H9 (cell line): ENCODE data around the gene DUOX1. TPM values are rescaled to one million over a fixed set of nuclear protein-coding genes. Genes with fewer than 3 reads are reported as not detected.

ENCODE experiments used
- DNase-seq: peaks from one replicate; pipeline ENCODE4 v3.0.0-alpha.2; 2017
- H2AFZ ChIP-seq: one replicate; pipeline ENCODE4 v1.6.1; 2013; ENCODE audit warnings: mild to moderate bottlenecking, low read length, control low read depth, moderate library complexity
- H2AK5ac ChIP-seq: 2 replicates; pipeline ENCODE4 v1.6.1; 2013; ENCODE audit warnings: low read length, control low read depth, mixed read lengths; ENCODE audit not compliant: insufficient read length
- H2BK120ac ChIP-seq: one replicate; pipeline ENCODE4 v1.6.1; 2013; ENCODE audit warnings: low read depth, mild to moderate bottlenecking, low read length, control low read depth, inconsistent platforms; ENCODE audit not compliant: poor library complexity, severe bottlenecking
- H2BK12ac ChIP-seq: 2 replicates; pipeline ENCODE4 v1.6.1; 2013; ENCODE audit warnings: low read length, control low read depth, mixed read lengths, low read depth; ENCODE audit not compliant: insufficient read length
- H2BK15ac ChIP-seq: 2 replicates; pipeline ENCODE4 v1.6.1; 2013; ENCODE audit warnings: low read depth, low read length, control low read depth
- H2BK20ac ChIP-seq: one replicate; pipeline ENCODE4 v1.6.1; 2013; ENCODE audit warnings: low read depth, mild to moderate bottlenecking, low read length, control low read depth, inconsistent platforms; ENCODE audit not compliant: poor library complexity, severe bottlenecking
- H2BK5ac ChIP-seq: 2 replicates; pipeline ENCODE4 v1.6.1; 2013; ENCODE audit warnings: low read length, control low read depth, mixed read lengths; ENCODE audit not compliant: insufficient read length
- H3K14ac ChIP-seq: 2 replicates; pipeline ENCODE4 v1.6.1; 2013; ENCODE audit warnings: low read length, control low read depth; ENCODE audit not compliant: insufficient read depth
- H3K18ac ChIP-seq: 2 replicates; pipeline ENCODE4 v1.6.1; 2013; ENCODE audit warnings: low read depth, mild to moderate bottlenecking, mixed read lengths, low read length, control low read depth; ENCODE audit not compliant: insufficient read length
- H3K23ac ChIP-seq: 2 replicates; pipeline ENCODE4 v1.6.1; 2013; ENCODE audit warnings: low read length, control low read depth, mixed read lengths, low read depth; ENCODE audit not compliant: insufficient read length
- H3K23me2 ChIP-seq: 2 replicates; pipeline ENCODE4 v1.6.1; 2013; ENCODE audit warnings: low read depth, mild to moderate bottlenecking, mixed read lengths, low read length, control low read depth; ENCODE audit not compliant: insufficient read length, poor library complexity, severe bottlenecking
- H3K27ac ChIP-seq: 2 replicates; pipeline ENCODE4 v1.5.1; 2013; ENCODE audit warnings: low read length, control low read depth, mixed read lengths, low read depth; ENCODE audit not compliant: insufficient read length
- H3K27me3 ChIP-seq: 2 replicates; pipeline ENCODE4 v1.6.1; 2013; ENCODE audit warnings: low read length, control low read depth, inconsistent platforms; ENCODE audit not compliant: insufficient read depth
- H3K4ac ChIP-seq: 2 replicates; pipeline ENCODE4 v1.6.1; 2013; ENCODE audit warnings: low read depth, mild to moderate bottlenecking, control low read depth, inconsistent platforms, low read length, moderate library complexity
- H3K4me1 ChIP-seq: 2 replicates; pipeline ENCODE4 v1.6.1; 2013; ENCODE audit warnings: low read length, control low read depth, inconsistent platforms; ENCODE audit not compliant: insufficient read depth
- H3K4me2 ChIP-seq: 2 replicates; pipeline ENCODE4 v1.6.1; 2013; ENCODE audit warnings: low read length, control low read depth, mixed read lengths; ENCODE audit not compliant: insufficient read length, insufficient read depth
- H3K56ac ChIP-seq: 2 replicates; pipeline ENCODE4 v1.6.1; 2013; ENCODE audit warnings: low read depth, mild to moderate bottlenecking, mixed read lengths, low read length, control low read depth; ENCODE audit not compliant: insufficient read length
- H3K79me1 ChIP-seq: 2 replicates; pipeline ENCODE4 v1.6.1; 2013; ENCODE audit warnings: low read depth, mild to moderate bottlenecking, moderate library complexity, low read length, control low read depth, inconsistent platforms; ENCODE audit not compliant: insufficient read depth, poor library complexity, severe bottlenecking
- H3K79me2 ChIP-seq: 2 replicates; pipeline ENCODE4 v1.6.1; 2013; ENCODE audit warnings: low read length, control low read depth, inconsistent platforms; ENCODE audit not compliant: insufficient read depth
- H3K9ac ChIP-seq: 2 replicates; pipeline ENCODE4 v1.6.1; 2013; ENCODE audit warnings: low read length, control low read depth, mixed read lengths; ENCODE audit not compliant: insufficient read length; ENCODE audit errors: extremely low read depth
- H3K9me3 ChIP-seq: one replicate; pipeline ENCODE4 v1.6.1; 2013; ENCODE audit warnings: low read depth, low read length, inconsistent platforms; ENCODE audit not compliant: control insufficient read depth
- H3T11ph ChIP-seq: one replicate; pipeline ENCODE4 v1.6.1; 2013; ENCODE audit warnings: mild to moderate bottlenecking, low read length, control low read depth, inconsistent platforms
- H4K20me1 ChIP-seq: one replicate; pipeline ENCODE4 v1.6.1; 2013; ENCODE audit not compliant: control insufficient read depth, insufficient read length, insufficient read depth
- H4K5ac ChIP-seq: 2 replicates; pipeline ENCODE4 v1.6.1; 2013; ENCODE audit warnings: low read depth, mild to moderate bottlenecking, mixed read lengths, low read length, control low read depth; ENCODE audit not compliant: insufficient read length
- H4K8ac ChIP-seq: replicated peaks from 2 replicates; pipeline ENCODE4 v1.6.1; 2013; ENCODE audit warnings: low read length, control low read depth, mixed read lengths, low read depth; ENCODE audit not compliant: insufficient read length
- H4K91ac ChIP-seq: 2 replicates; pipeline ENCODE4 v1.6.1; 2013; ENCODE audit warnings: low read depth, mild to moderate bottlenecking, moderate library complexity, mixed read lengths, low read length, control low read depth; ENCODE audit not compliant: insufficient read length
- H3K27ac Mint-ChIP-seq, 3 experiments: 2 replicates in 2 of 3; 3 replicates in 1 of 3; pipeline ENCODE4 v1.8.0; 2020 to 2021; ENCODE audit warnings: mixed read lengths in 3 of 3, mild to moderate bottlenecking in 1 of 3, moderate library complexity in 1 of 3
- H3K27me3 Mint-ChIP-seq: 2 replicates; pipeline ENCODE4 v1.8.0; 2021; ENCODE audit warnings: low read depth, mild to moderate bottlenecking, moderate library complexity, mixed read lengths
- H3K36me3 Mint-ChIP-seq, 3 experiments: 2 replicates in 2 of 3; 3 replicates in 1 of 3; pipeline ENCODE4 v1.8.0; 2020 to 2021; ENCODE audit warnings: low read depth in 3 of 3, mixed read lengths in 3 of 3; ENCODE audit not compliant: insufficient read depth in 1 of 3
- H3K4me1 Mint-ChIP-seq, 2 experiments: 2 replicates each; pipeline ENCODE4 v1.8.0; 2020; ENCODE audit warnings: mixed read lengths in 2 of 2
- H3K4me3 Mint-ChIP-seq, 2 experiments: 2 replicates in 1 of 2; 3 replicates in 1 of 2; pipeline ENCODE4 v1.8.0; 2020 to 2021; ENCODE audit warnings: mild to moderate bottlenecking in 2 of 2, mixed read lengths in 2 of 2, moderate library complexity in 1 of 2
- H3K9me3 Mint-ChIP-seq, 2 experiments: 2 replicates in 1 of 2; 3 replicates in 1 of 2; pipeline ENCODE4 v1.8.0; 2020; ENCODE audit warnings: mild to moderate bottlenecking in 2 of 2, mixed read lengths in 2 of 2, moderate library complexity in 1 of 2
- CTCF ChIP-seq: fragments of 200-600 bp; sonication (generic); conservative IDR thresholded peaks from 3 replicates; pipeline ENCODE4 v1.8.0; 2021; ENCODE audit warnings: antibody characterized with exemption, mild to moderate bottlenecking
- WGBS: extraction: QIAGEN DNeasy Blood & Tissue Kit; methylation state at CpG from one replicate; pipeline ENCODE4 v1.1.7; 2013; ENCODE audit warnings: missing lambda C conversion rate, low lambda C conversion rate, mixed read lengths; ENCODE audit not compliant: insufficient read length; ENCODE audit errors: extremely low coverage; 5-methylcytosine and 5-hydroxymethylcytosine counted together
- total RNA-seq: library from RNA; stranded (reverse); gene quantifications from 2 replicates; pipeline ENCODE4 v1.2.1, GENCODE V29; 2021

The DUOX1 gene
- total RNA-seq, 1 experiment from 2014 or later, result 2.6 TPM

GRCh38 chr15:45143056-45143455, 13.3 kb downstream of the DUOX1 start:
- no peak overlapping the region for H2BK5ac ChIP-seq
- H2AFZ ChIP-seq, result no peak overlapping the region
- Mint-ChIP-seq H3K4me1 (no peaks in the 10 kb centered on the region), H3K36me3 (no peaks in the 10 kb centered on the region), H3K27ac (no peak overlapping the region), H3K27me3 (peaks cover 28% of the 10 kb centered on the region), H3K4me3 (no peak overlapping the region), H3K9me3 (no peaks in the 10 kb centered on the region; a peak in 1 of 5 replicates)
- H3K23me2 ChIP-seq, result no peaks in the 10 kb centered on the region
- H3K9me3 ChIP-seq, result no peaks in the 10 kb centered on the region
- DNase-seq, result no peak
- H4K8ac ChIP-seq, result no peak overlapping the region
- H3K79me1 ChIP-seq, result no peaks in the 10 kb centered on the region
- no peak overlapping the region for H3K27ac ChIP-seq
- peaks cover 2% of the 10 kb centered on the region for H3K27me3 ChIP-seq
- no peak overlapping the region for H3T11ph ChIP-seq
- H4K20me1 ChIP-seq, result no peaks in the 10 kb centered on the region
- H3K18ac ChIP-seq, result no peak overlapping the region
- no peak overlapping the region for H3K9ac ChIP-seq
- H3K79me2 ChIP-seq, result no peaks in the 10 kb centered on the region
- H3K23ac ChIP-seq, result no peak overlapping the region
- H2BK120ac ChIP-seq, result no peak overlapping the region
- no peaks in the 10 kb centered on the region; the same call in 1 of the 2 replicates for H3K4me1 ChIP-seq
- H4K91ac ChIP-seq, result no peak overlapping the region
- no peak overlapping the region for H3K4me2 ChIP-seq
- no peak overlapping the region for H3K14ac ChIP-seq
- no peak for TF ChIP-seq CTCF
- no peak overlapping the region for H3K4ac ChIP-seq
- WGBS, result no CpG with 5 or more reads among the region's 7 CpGs
- no peak overlapping the region for H2AK5ac ChIP-seq
- no peak overlapping the region for H4K5ac ChIP-seq
- no peak overlapping the region for H2BK12ac ChIP-seq
- H2BK20ac ChIP-seq, result no peak overlapping the region
- no peak overlapping the region for H3K56ac ChIP-seq
- no peak overlapping the region for H2BK15ac ChIP-seq
